ENCODE data around the gene TIMMDC1. TPM values are rescaled to one million over a fixed set of nuclear protein-coding genes. Genes with fewer than 3 reads are reported as not detected.

The TIMMDC1 gene
- total and polyA plus RNA-seq, 2 of the 4 experiments (the other 2 are of a cell fraction), result 52.5 to 56.6 TPM

- H2BK20ac ChIP-seq (ENCODE audit: low read depth, low read length), result no peak overlapping the region
- POLR2A ChIA-PET (ENCODE audit: unreplicated experiment), result no interaction called here
- no peaks in the 10 kb centered on the region for H3K27me3 ChIP-seq (ENCODE audit: control insufficient read depth, insufficient read depth, low read length)
- H3K27ac ChIP-seq (ENCODE audit: insufficient read depth, low read length), result no peak overlapping the region
- ATAC-seq (ENCODE audit: low read depth) (no peak), DNase-seq (no peak)
- peaks cover 8% of the 10 kb centered on the region for H3K36me3 ChIP-seq (ENCODE audit: control insufficient read depth, insufficient read depth, low read length)
- intact Hi-C loops (cut with micrococcal nuclease) (no loop called here), in situ Hi-C loops (cut with MboI; ENCODE audit: low sequenced_read_pairs) (no loop called here), dilution Hi-C loops (cut with HindIII; ENCODE audit: low sequenced_read_pairs, unreplicated experiment) (no loop called here)
- H3K18ac ChIP-seq (ENCODE audit: low read depth, low read length), result no peak overlapping the region
- no peak overlapping the region for H3K23ac ChIP-seq (ENCODE audit: low read depth, low read length)
- no TSS peak for BruUV-seq (replicated peaks)
- H3K56ac ChIP-seq (ENCODE audit: extremely low read depth, insufficient read depth, low read length), result no peak overlapping the region
- no CpG with 5 or more reads among the region's 2 CpGs for WGBS, 2 experiments (ENCODE audit: extremely low coverage in 2 of 2, insufficient read length in 1 of 2)
- no peak overlapping the region for H3K14ac ChIP-seq (replicated peaks; ENCODE audit: low read depth, low read length)
- H3K9me3 ChIP-seq (ENCODE audit: control insufficient read depth, insufficient read depth, low read length), result no peaks in the 10 kb centered on the region
- no peak overlapping the region for H3K4ac ChIP-seq (ENCODE audit: low read depth, low read length)
- no peak overlapping the region for H2AFZ ChIP-seq (replicated peaks; ENCODE audit: low read length, poor library complexity)
- CTCF ChIA-PET, result no interaction called here
- H3K4me3 ChIP-seq (ENCODE audit: insufficient read depth, low read depth, low read length), result no peak overlapping the region
- H2AK5ac ChIP-seq (ENCODE audit: low read depth, low read length), result no peak overlapping the region
- H2BK120ac ChIP-seq (ENCODE audit: low read depth, low read length), result no peak overlapping the region
- no peak overlapping the region for H3K4me2 ChIP-seq (ENCODE audit: low read depth, low read length)
- no peaks in the 10 kb centered on the region for H3K79me1 ChIP-seq (ENCODE audit: low read depth in 1 of 2, low read length in 2 of 2)
- H4K5ac ChIP-seq (ENCODE audit: low read depth, low read length), result no peak overlapping the region
- no peak overlapping the region for H3K9ac ChIP-seq (ENCODE audit: low read depth, low read length)
- no peak overlapping the region for H2AK9ac ChIP-seq (replicated peaks; ENCODE audit: low read depth, low read length, poor library complexity)
- H4K20me1 ChIP-seq (ENCODE audit: insufficient read depth, low read length), result no peaks in the 10 kb centered on the region
- H3K4me1 ChIP-seq (ENCODE audit: control insufficient read depth, insufficient read depth, low read length), result no peaks in the 10 kb centered on the region
- no peak overlapping the region for H4K8ac ChIP-seq (ENCODE audit: low read depth in 2 of 2, low read length in 2 of 2)
- no peaks in the 10 kb centered on the region for H3K9me1 ChIP-seq (ENCODE audit: insufficient read depth, low read length)
- H2BK5ac ChIP-seq (ENCODE audit: low read depth, low read length, poor library complexity, severe bottlenecking), result no peak overlapping the region
- H4K91ac ChIP-seq (ENCODE audit: insufficient read depth, low read depth, low read length), result no peak overlapping the region
- TF ChIP-seq MXI1 (IDR thresholded peaks at IDR 0.05; ENCODE audit: borderline replicate concordance, low read depth, low read length) (no peak), FOS (IDR thresholded peaks at IDR 0.05; ENCODE audit: low read depth, low read length) (no peak), USF2 (IDR thresholded peaks at IDR 0.05; ENCODE audit: low read depth, low read length) (no peak), BHLHE40 (IDR thresholded peaks at IDR 0.05; ENCODE audit: low read depth, low read length) (no peak), POLR2A (IDR thresholded peaks at IDR 0.05; ENCODE audit: low read depth, low read length) (no peak), MAZ (IDR thresholded peaks at IDR 0.05; ENCODE audit: borderline replicate concordance, low read depth, low read length) (no peak), RCOR1 (IDR thresholded peaks at IDR 0.05; ENCODE audit: insufficient replicate concordance, low read length) (no peak), CHD1 (IDR thresholded peaks at IDR 0.05; ENCODE audit: low read depth, low read length) (no peak), SMC3 (IDR thresholded peaks at IDR 0.05; ENCODE audit: low read depth, low read length) (no peak), ELK1 (IDR thresholded peaks at IDR 0.05; ENCODE audit: borderline replicate concordance, low read depth, low read length) (no peak), CEBPB (IDR thresholded peaks at IDR 0.05; ENCODE audit: low read depth, low read length) (no peak), MAFK (IDR thresholded peaks at IDR 0.05; ENCODE audit: low read depth, low read length) (no peak), RFX5 (IDR thresholded peaks at IDR 0.05; ENCODE audit: low read depth, low read length) (no peak), RAD21 (IDR thresholded peaks at IDR 0.05; ENCODE audit: low read length) (no peak), NFE2L2 (IDR thresholded peaks at IDR 0.05; ENCODE audit: low read depth, low read length) (no peak), CTCF (conservative IDR thresholded peaks at IDR 0.05; ENCODE audit: low read depth, low read length) (no peak)
- H2BK15ac ChIP-seq (ENCODE audit: low read depth, low read length), result no peak overlapping the region
These were observed 12.8 kb upstream of the TIMMDC1 start for GRCh38 chr3:119485563-119485962.

Measured in IMR-90 (cell line).